DMS79 treated with DMSO at 0.1 percent for 48 hours (cell line): ENCODE data around the gene TGM1.
"Not testable (repeated sequence)": the region's sequence is repeated elsewhere in the genome, so short reads cannot be mapped to it uniquely, and the experiment has no call there.

Experiments used
- DNase-seq: peaks from one replicate; lab custom pipeline; 2025; lab: John Stamatoyannopoulos, UW

The TGM1 gene

DNA sequence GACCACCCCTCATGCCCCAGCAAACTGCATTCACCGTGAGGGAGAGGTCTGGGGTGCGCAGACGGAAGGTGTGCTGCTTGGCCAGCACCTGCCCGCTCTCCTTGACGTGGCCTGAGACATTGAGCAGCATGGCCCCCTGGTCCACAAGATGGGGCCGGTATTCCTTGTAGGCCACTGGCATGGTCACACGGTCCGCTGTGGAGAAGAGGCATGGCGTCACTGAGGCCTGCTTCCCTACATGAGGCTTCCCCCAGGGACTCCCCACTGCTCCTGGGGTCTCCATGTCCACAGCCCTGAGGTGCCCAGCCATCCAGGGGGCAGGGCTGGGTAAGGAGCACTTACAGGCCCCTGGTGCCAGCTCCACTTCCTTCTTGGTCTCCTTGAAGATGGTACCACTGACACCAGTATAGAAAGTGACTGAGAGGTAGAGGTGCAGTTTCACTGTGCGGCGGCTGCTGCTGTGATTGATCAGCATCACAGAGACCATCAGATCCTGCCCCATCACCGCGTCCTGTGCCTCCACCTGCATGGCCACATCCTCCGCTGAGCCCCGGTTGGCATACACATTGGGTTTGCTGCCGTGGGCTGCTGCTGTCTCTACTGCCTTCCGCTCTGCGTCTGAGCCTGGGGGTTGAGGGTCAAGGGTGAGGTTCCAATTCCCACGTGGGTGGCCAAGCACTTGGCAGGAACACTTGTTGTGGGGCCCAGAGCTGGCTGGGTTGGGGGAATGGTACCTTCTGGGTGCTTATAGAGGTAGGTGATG is 8.2 kb downstream of the TGM1 start:
- no peak for DNase-seq

DNA sequence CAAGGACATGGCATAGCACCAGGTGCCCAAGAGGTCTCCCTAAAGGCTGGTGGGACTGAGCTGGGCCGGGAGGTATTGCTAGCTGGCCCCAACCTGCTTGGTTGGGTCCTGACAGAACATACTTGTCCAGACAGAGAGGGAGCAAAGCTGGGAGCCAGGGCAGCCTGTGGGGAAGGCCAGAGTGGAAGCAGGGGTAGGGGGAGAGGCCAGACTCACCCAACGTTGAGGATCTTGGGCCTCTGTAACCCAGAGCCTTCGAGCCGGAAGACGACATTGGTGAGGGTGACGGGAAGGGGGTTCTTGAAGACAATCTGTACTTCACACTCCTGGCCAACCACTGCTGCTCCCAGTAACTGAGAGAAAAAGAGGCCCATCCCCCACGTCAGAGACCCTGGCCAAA is 9.0 kb downstream of the TGM1 start:
- no peak for DNase-seq

DNA sequence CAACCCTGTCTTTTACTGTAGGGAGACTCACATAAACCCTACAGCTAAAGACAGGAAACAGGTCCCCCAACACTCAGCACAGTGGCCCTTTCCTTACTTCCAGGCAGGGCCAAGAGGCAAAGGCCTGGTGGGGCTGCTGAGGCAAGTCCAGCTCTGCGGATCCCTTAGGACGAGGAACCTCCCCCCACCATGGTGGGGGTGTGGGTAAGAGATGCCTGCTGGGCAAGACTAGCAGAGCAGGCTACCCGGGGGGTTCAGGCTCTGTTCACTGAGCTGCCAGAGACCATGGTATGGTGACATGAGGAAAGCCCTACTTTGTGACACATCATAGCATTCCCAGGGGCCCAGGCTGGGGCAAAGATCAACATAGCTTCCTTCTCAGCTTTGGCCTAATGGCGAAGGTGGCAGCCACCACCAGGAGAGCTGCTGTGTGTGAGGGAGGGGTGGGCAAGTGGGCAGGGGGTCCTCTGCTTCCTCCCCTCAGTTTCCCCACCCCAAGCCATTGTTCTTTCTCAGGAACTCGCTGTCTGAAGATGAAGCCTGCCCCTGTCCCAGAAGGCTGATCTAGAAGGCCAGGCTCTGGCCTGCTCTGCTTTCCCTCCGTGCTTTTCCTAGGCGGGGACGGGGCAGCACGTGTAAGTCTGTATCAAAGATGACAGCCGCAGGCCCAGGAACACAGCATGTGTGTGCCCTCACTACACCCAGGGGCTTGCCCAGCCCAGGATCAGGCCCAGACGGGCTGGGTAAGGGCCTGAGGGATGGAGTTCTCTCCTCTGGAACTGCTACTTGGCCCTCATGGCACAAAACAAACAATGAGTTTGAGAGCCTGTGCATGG is 10.5 kb downstream of the TGM1 start:
- no peak for DNase-seq

DNA sequence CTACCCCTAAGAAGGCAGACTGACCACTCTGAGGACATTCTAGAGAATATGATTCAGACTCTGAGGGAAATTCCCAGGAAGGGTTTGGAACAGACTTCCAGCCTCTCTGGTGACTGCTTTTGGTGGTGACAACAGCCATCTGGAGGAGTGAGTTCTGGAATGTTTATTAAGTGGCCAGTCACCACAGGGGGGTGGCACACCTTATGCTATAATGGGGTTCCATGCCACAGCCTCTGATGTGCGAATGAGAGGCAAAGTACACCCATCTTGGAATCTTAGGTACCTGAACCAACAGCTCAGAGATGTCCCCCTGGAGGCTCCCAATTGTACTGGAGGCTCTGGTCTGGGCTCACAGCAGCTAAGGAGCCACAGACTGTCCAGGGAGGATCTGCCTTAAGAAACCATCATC is 11.1 kb downstream of the TGM1 start:
- DNase-seq, result no peak

DNA sequence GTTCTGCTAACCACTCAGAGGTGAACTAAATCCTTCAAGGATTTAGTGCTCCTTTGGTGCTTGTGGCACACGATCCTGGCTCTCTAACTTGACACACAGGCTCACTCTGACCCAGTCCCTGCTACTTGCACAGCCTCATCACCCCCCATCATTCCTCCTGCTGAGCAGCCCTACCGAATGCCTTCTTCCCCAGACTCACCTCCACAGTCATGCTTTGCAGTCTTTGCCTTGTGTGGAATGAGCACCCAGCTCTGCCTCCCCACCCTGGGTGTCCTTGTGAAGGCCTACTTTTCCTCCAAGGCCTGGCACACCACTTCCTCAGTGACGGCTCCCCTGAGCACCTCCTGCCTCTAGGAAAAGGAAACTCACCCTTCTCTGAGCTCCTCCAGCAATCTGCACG is 12.6 kb downstream of the TGM1 start:
- DNase-seq, result no peak

DNA sequence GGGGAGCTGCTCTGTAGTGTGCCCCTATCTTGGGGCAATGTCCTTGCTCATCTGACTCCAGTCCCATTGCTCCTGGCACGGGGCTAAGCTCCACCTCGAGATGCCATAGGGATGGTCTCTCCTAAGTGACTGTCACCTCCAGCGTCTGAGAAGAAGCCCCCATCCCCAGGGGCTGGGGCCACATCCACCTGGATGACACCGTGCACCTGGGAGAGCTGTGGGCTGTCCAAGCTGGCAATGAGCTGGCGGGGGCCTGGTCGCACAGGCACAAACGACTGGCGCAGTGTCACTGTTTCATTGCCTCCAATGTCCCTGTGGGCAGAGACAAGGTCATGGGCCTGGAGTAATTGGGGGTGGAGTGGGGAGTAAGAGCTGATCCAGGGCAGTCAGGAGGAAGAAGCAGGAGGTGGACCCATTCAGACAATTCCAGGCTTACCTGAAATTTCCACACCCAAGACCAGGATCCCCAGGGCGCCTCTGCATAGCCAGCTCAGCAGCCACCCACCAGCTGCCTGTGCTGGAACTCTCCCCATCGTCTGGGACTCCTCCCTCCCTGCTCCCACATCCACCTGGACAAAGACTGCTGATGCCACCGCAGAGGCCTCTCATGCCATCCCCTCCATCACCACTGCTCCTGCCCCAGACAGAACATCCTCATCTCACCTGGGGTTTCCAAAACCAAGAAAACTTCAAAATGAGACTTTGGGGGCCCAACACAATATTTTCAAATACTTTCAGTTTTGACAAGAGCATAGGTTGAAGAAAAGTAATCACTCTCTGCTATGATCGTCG is 13.6 kb downstream of the TGM1 start:
- DNase-seq, result no peak

GRCh38 chr14:24247422-24247821 is 15.6 kb downstream of the TGM1 start:
- DNase-seq, result no peak

DNA sequence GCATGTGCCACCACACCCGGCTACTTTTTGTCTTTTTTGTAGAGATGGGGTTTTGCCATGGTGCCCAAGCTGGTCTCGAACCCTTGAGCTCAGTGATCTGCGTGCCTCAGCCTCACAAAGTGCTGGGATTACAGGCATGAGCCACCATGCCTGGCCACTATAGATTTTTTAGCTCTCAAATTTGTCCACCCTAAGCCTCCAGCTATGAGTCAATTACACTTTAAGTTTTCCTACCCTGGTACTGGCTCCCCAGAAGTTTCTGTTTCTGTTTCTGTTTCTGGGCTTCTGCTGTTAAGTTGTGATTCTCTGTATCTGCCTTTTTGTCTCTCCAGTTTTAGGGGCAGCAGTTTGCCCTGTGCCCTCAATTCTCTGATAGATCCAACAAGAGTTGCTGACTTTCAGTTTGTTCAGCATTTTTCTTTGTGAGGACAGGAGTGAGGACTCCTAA is 16.2 kb downstream of the TGM1 start:
- DNase-seq, result no peak

DNA sequence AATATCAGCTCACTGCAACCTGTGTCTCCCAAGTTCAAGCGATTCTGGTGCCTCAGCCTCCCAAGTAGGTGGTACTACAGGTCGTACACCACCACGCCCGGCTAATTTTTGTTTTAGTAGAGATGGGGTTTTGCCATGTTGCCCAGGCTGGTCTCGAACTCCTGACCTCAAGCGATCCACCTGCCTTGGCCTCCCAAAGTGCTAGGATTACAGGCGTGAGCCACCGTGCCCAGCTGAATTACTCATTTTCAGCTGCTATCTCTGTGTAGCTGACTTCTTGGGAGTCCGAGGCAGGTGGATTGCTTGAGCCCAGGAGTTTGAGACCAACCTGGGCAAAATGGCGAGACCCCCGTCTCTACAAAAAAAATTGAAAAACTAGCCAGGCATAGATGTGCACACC is 17.6 kb downstream of the TGM1 start:
- DNase-seq, result not testable (repeated sequence)

DNA sequence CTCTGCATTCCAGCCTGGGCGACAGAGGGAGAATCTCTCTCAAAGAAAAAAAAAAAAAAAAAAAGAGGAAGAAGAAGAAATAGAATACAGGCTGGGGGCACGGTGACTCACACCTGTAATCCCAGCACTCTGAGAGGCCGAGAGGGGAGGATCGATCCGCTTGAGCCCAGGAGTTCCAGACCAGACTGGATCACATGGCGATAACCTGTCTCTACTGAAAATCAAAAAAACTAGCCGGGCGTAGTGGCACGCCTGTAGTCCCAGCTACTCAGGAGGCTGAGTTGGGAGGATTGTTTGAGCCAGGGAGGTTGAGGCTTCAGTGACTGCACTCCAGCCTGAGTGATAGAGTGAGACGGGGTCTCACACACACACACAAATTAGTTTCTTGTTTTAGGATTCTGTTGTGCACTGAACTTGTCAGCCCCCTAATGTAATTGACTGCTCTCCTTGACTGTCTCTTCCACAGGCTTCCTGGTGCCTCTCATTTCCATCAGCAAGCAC is 19.6 kb downstream of the TGM1 start:
- peak; percentile 78 for DNase-seq

DNA sequence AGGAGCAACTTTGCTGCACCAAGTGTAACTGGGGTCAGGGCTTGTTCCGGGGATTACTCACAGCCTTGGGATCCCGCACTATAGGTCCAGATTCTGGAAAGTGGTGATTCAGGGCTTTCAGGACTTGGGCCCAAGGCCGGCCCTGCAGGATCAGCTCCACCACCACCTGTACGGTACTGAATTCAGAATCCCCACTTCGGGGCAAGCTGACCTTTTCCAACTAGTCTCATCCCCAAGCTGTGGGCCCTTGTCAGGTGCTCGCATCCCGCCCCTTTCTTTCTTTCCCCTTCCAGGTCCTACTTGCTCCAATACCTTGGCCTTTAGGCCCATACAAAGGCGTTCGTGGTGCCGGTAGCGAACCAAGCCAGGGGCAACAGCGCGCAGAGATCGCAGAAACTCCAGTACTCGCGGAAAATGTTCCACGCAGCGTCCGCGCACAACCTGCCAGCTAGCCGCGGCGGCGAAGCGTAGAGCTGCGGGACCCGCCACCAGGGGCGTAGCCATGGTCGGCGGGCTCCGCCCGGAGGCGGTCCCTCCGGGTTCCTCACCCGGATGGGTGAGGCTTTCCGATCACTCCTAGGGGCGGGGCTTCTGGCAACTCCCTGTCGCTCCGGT is 21.0 kb downstream of the TGM1 start:
- DNase-seq, result peak; percentile 100

GRCh38 chr14:24240110-24240918 is 22.7 kb downstream of the TGM1 start:
- DNase-seq, result no peak

DNA sequence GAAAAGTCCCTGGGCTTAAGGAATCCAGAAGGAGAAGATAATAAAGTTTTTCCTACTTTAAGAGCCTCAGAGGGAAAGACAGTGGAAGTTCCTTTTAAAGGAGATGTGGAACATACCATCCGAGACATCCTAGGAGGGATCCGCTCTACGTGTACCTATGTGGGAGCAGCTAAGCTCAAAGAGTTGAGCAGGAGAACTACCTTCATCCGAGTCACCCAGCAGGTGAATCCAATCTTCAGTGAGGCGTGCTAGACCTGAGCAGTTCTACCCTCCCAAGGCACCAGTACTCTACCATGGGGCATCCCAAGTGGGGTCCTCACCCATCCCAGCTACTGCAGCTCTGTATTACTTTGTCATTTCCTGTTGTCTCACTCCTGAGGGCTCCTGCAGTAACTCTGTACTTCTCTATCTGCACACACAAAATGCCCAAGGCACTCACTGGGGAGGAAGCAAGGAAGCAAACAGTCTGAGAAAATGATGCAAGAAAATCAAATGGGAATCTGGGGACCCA is 24.4 kb downstream of the TGM1 start:
- DNase-seq, result no peak

DNA sequence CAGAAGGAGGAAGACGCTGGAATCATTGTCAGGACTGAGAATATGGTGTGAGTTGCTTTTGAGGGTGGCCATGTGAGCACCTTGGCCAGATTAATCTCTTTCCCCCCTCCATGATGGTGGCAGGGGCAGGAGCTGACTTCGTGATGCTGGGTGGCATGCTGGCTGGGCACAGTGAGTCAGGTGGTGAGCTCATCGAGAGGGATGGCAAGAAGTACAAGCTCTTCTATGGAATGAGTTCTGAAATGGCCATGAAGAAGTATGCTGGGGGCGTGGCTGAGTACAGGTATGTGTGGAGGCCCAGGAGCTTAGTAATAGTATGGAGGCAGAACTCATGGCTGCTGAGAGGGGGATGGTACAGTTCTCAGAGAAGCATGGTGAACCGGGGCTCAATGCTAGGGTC is 24.9 kb downstream of the TGM1 start:
- DNase-seq, result no peak

GRCh38 chr14:24237463-24237955 is 25.5 kb downstream of the TGM1 start:
- DNase-seq, result no peak

DNA sequence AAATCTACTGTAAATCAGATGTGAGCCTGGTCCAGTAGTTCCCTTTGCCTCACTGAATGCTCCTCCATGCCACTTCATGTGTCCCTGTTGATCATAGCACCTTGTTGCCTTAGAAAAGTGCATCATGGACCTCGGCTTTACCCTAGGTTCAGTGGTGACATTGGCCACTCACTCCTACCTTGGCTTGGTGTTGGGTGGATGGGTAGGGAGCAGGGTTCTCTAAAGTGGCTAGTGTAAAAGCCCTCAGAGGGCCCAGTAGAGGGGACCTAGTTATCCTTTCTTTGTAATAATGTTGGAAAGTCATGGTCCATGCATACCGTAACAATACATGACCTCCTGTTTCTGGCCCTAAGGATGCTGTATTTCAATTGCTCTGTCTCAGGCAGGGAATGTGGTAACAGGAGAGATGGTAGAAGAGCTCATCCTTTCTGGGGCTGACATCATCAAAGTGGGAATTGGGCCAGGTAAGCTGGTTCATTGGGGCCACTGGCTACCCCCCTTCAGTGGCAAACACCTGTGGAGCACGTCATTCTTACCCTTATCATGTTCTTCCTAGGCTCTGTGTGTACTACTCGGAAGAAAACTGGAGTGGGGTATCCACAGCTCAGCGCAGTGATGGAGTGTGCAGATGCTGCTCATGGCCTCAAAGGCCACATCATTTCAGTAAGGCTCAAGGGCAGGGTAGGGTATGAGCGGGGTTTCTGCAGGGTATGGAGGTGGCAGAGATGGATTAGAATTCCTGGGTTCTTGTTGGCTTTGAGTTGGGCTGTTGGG is 26.1 kb downstream of the TGM1 start:
- no peak for DNase-seq

DNA sequence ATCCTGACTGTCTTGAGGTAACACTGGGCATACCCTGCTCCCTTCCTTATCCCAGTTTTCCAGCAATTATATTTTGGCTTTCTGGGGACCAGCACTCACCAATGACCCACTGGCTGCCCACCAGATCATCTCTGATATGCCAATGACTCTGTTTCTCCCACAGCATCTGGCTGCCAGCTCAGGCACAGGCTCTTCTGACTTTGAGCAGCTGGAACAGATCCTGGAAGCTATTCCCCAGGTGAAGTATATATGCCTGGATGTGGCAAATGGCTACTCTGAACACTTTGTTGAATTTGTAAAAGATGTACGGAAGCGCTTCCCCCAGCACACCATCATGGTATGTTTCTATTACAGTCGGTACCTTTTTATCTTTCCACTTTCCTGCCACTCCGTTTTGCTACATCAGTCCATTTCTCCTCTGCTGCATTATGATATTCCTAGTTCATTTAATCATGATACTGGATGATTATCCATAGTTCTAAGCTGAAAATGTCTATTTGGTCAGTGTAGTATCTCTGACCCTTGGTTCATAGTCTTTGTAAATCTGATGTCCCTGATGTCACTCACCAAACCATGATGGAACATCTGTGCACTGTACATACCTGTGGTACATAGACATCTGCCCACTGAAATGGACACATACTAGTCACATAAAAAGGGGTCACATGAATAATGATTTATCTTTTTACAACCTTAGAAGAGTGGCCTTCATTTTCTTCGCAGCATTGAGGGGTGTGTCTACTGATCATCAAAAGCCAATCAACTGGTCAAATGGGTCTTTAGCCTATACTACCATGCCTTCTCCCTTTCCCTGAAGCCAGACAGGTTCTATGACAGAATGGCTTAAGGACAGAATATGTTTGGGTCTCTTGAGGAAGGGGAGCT is 26.9 kb downstream of the TGM1 start:
- DNase-seq, result no peak

DNA sequence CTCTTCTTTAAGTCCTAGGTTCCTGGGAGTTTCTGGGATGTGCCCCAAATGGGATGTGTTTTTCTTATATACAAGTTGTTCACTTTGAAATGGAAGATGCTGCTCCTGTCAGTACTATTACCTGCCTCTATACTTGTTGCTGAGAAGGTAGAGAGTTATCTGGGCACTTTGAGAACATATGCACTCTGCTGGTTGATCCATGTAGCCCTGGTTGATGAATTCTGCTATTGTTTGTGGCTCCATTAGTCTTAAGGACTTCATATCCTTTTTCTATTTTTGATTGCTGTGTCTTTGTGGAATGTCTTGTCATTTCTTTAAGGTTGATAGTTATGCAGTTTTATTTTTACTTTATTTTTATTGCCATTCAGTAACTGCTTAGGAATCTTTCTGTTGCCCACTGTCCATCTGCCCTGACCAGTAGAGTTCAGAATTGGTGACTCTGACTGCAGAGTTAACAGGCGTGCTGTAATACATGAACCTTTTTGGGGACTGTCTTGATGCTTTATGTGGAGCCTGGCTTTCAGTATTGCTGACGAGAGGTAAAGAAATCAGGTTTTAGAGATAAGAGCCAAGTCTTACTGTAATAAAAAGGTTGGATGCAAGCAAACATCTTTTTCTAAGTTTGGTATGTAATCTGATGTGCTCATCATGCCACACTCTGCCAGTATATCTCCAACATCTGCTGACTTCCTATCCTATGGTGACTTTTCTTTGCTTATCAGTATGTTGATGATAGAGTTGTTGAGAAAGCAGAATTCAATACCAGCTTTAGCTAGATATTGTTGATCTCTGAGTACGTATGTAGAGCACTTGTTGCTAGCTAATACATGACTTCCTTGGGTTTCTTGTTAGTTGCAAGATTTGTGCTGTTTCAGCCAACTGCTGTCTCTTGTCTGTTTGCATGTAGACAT is 28.6 kb downstream of the TGM1 start:
- no peak for DNase-seq
